ENCODE measurements around the gene CDH4.

CDH4 gene

GRCh38 chr20:61525781-61526431 is 273.8 kb downstream of the CDH4 start:
- Histone ChIP-seq H3K36me3 (ENCODE audit: control insufficient read depth in 5 of 5, insufficient read depth in 5 of 5, low read length in 5 of 5) (no peaks in the 10 kb centered on the region), H3K4me1 (ENCODE audit: control insufficient read depth in 5 of 5, insufficient read depth in 5 of 5, low read length in 5 of 5) (no peaks in the 10 kb centered on the region), H3K9me3 (ENCODE audit: control insufficient read depth in 5 of 5, low read length in 5 of 5) (no peaks in the 10 kb centered on the region), H3K9ac (ENCODE audit: low read length in 5 of 5) (no peak overlapping the region), H3K27ac (ENCODE audit: low read depth, low read length) (no peak overlapping the region), H3K27me3 (ENCODE audit: control insufficient read depth in 5 of 5, insufficient read depth in 4 of 5, low read length in 5 of 5) (peaks cover 5 to 10% (median 8%) of the 10 kb centered on the region in 5 donors), H3K4me3 (ENCODE audit: low read depth in 1 of 5, low read length in 5 of 5) (no peak overlapping the region)

- H3K27ac ChIP-seq (ENCODE audit: low read depth, low read length) = no peak overlapping the region
- no peaks in the 10 kb centered on the region for H3K9me3 ChIP-seq (ENCODE audit: control insufficient read depth in 5 of 5, low read length in 5 of 5)
- H3K4me1 ChIP-seq (ENCODE audit: control insufficient read depth in 5 of 5, insufficient read depth in 5 of 5, low read length in 5 of 5) = no peaks in the 10 kb centered on the region
- no peak overlapping the region for H3K9ac ChIP-seq (ENCODE audit: low read length in 5 of 5)
- H3K27me3 ChIP-seq (ENCODE audit: control insufficient read depth in 5 of 5, insufficient read depth in 4 of 5, low read length in 5 of 5) = peaks cover 5 to 10% (median 8%) of the 10 kb centered on the region in 5 donors
- no peaks in the 10 kb centered on the region for H3K36me3 ChIP-seq (ENCODE audit: control insufficient read depth in 5 of 5, insufficient read depth in 5 of 5, low read length in 5 of 5)
- no peak overlapping the region for H3K4me3 ChIP-seq (ENCODE audit: low read depth in 1 of 5, low read length in 5 of 5)
Measured at GRCh38 chr20:61526907-61527306, 274.8 kb downstream of the CDH4 start.

GRCh38 chr20:61527626-61528025 is 275.6 kb downstream of the CDH4 start:
- Histone ChIP-seq H3K4me3 (ENCODE audit: low read depth in 1 of 5, low read length in 5 of 5) (no peak overlapping the region), H3K27ac (ENCODE audit: low read depth, low read length) (no peak overlapping the region), H3K27me3 (ENCODE audit: control insufficient read depth in 5 of 5, insufficient read depth in 4 of 5, low read length in 5 of 5) (peaks cover 5 to 9% (median 8%) of the 10 kb centered on the region in 5 donors), H3K4me1 (ENCODE audit: control insufficient read depth in 5 of 5, insufficient read depth in 5 of 5, low read length in 5 of 5) (no peaks in the 10 kb centered on the region), H3K9me3 (ENCODE audit: control insufficient read depth in 5 of 5, low read length in 5 of 5) (no peaks in the 10 kb centered on the region), H3K36me3 (ENCODE audit: control insufficient read depth in 5 of 5, insufficient read depth in 5 of 5, low read length in 5 of 5) (no peaks in the 10 kb centered on the region), H3K9ac (ENCODE audit: low read length in 5 of 5) (no peak overlapping the region)

GRCh38 chr20:61528591-61528990 is 276.5 kb downstream of the CDH4 start:
- Histone ChIP-seq H3K27me3 (ENCODE audit: control insufficient read depth in 5 of 5, insufficient read depth in 4 of 5, low read length in 5 of 5) (peaks cover 3 to 12% (median 8%) of the 10 kb centered on the region in 5 donors), H3K9me3 (ENCODE audit: control insufficient read depth in 5 of 5, low read length in 5 of 5) (no peaks in the 10 kb centered on the region), H3K36me3 (ENCODE audit: control insufficient read depth in 5 of 5, insufficient read depth in 5 of 5, low read length in 5 of 5) (no peaks in the 10 kb centered on the region), H3K4me3 (ENCODE audit: low read depth in 1 of 5, low read length in 5 of 5) (no peak overlapping the region), H3K27ac (ENCODE audit: low read depth, low read length) (no peak overlapping the region), H3K9ac (ENCODE audit: low read length in 5 of 5) (no peak overlapping the region), H3K4me1 (ENCODE audit: control insufficient read depth in 5 of 5, insufficient read depth in 5 of 5, low read length in 5 of 5) (no peaks in the 10 kb centered on the region)

- Histone ChIP-seq H3K9me3 (ENCODE audit: control insufficient read depth in 5 of 5, low read length in 5 of 5) (no peaks in the 10 kb centered on the region), H3K9ac (ENCODE audit: low read length in 5 of 5) (no peak overlapping the region), H3K27ac (ENCODE audit: low read depth, low read length) (no peak overlapping the region), H3K36me3 (ENCODE audit: control insufficient read depth in 5 of 5, insufficient read depth in 5 of 5, low read length in 5 of 5) (no peaks in the 10 kb centered on the region), H3K4me1 (ENCODE audit: control insufficient read depth in 5 of 5, insufficient read depth in 5 of 5, low read length in 5 of 5) (no peaks in the 10 kb centered on the region), H3K4me3 (ENCODE audit: low read depth in 1 of 5, low read length in 5 of 5) (no peak overlapping the region), H3K27me3 (ENCODE audit: control insufficient read depth in 5 of 5, insufficient read depth in 4 of 5, low read length in 5 of 5) (peaks cover 3 to 12% (median 8%) of the 10 kb centered on the region in 5 donors)
Measured at GRCh38 chr20:61529354-61529753, 277.3 kb downstream of the CDH4 start.

GRCh38 chr20:61531553-61532345 is 279.7 kb downstream of the CDH4 start:
- H3K4me1 ChIP-seq (ENCODE audit: control insufficient read depth in 5 of 5, insufficient read depth in 5 of 5, low read length in 5 of 5) = no peaks in the 10 kb centered on the region
- H3K9ac ChIP-seq (ENCODE audit: low read length in 5 of 5) = no peak overlapping the region
- no peak overlapping the region for H3K4me3 ChIP-seq (ENCODE audit: low read depth in 1 of 5, low read length in 5 of 5)
- H3K27ac ChIP-seq (ENCODE audit: low read depth, low read length) = no peak overlapping the region
- H3K27me3 ChIP-seq (ENCODE audit: control insufficient read depth in 5 of 5, insufficient read depth in 4 of 5, low read length in 5 of 5) = peaks cover 1 to 12% (median 7%) of the 10 kb centered on the region in 5 donors
- H3K36me3 ChIP-seq (ENCODE audit: control insufficient read depth in 5 of 5, insufficient read depth in 5 of 5, low read length in 5 of 5) = no peaks in the 10 kb centered on the region
- H3K9me3 ChIP-seq (ENCODE audit: control insufficient read depth in 5 of 5, low read length in 5 of 5) = no peaks in the 10 kb centered on the region

- H3K36me3 ChIP-seq (ENCODE audit: control insufficient read depth in 5 of 5, insufficient read depth in 5 of 5, low read length in 5 of 5) = no peaks in the 10 kb centered on the region
- H3K9ac ChIP-seq (ENCODE audit: low read length in 5 of 5) = no peak overlapping the region
- no peak overlapping the region for H3K27ac ChIP-seq (ENCODE audit: low read depth, low read length)
- no peaks in the 10 kb centered on the region for H3K4me1 ChIP-seq (ENCODE audit: control insufficient read depth in 5 of 5, insufficient read depth in 5 of 5, low read length in 5 of 5)
- no peaks in the 10 kb centered on the region for H3K9me3 ChIP-seq (ENCODE audit: control insufficient read depth in 5 of 5, low read length in 5 of 5)
- peaks cover 3 to 7% (median 4%) of the 10 kb centered on the region in 5 donors for H3K27me3 ChIP-seq (ENCODE audit: control insufficient read depth in 5 of 5, insufficient read depth in 4 of 5, low read length in 5 of 5)
- H3K4me3 ChIP-seq (ENCODE audit: low read depth in 1 of 5, low read length in 5 of 5) = no peak overlapping the region
Measured at GRCh38 chr20:61532736-61533135, 280.7 kb downstream of the CDH4 start.

- no peak overlapping the region for H3K27ac ChIP-seq (ENCODE audit: low read depth, low read length)
- H3K9me3 ChIP-seq (ENCODE audit: control insufficient read depth in 5 of 5, low read length in 5 of 5) = no peaks in the 10 kb centered on the region
- peaks cover 3 to 7% (median 5%) of the 10 kb centered on the region in 5 donors for H3K27me3 ChIP-seq (ENCODE audit: control insufficient read depth in 5 of 5, insufficient read depth in 4 of 5, low read length in 5 of 5)
Measured at GRCh38 chr20:61533231-61533631, 281.2 kb downstream of the CDH4 start.

GRCh38 chr20:61534346-61534745 is 282.3 kb downstream of the CDH4 start:
- Histone ChIP-seq H3K4me3 (ENCODE audit: low read depth in 1 of 5, low read length in 5 of 5) (no peak overlapping the region), H3K27me3 (ENCODE audit: control insufficient read depth in 5 of 5, insufficient read depth in 4 of 5, low read length in 5 of 5) (peaks cover 3 to 10% (median 6%) of the 10 kb centered on the region in 5 donors), H3K9me3 (ENCODE audit: control insufficient read depth in 5 of 5, low read length in 5 of 5) (no peaks in the 10 kb centered on the region), H3K9ac (ENCODE audit: low read length in 5 of 5) (no peak overlapping the region), H3K27ac (ENCODE audit: low read depth, low read length) (no peak overlapping the region), H3K36me3 (ENCODE audit: control insufficient read depth in 5 of 5, insufficient read depth in 5 of 5, low read length in 5 of 5) (no peaks in the 10 kb centered on the region), H3K4me1 (ENCODE audit: control insufficient read depth in 5 of 5, insufficient read depth in 5 of 5, low read length in 5 of 5) (no peaks in the 10 kb centered on the region)

More at GRCh38 chr20:61533231-61533631, 281.2 kb downstream of the CDH4 start:
- no peaks in the 10 kb centered on the region for H3K36me3 ChIP-seq (ENCODE audit: control insufficient read depth in 5 of 5, insufficient read depth in 5 of 5, low read length in 5 of 5)
- no peaks in the 10 kb centered on the region for H3K4me1 ChIP-seq (ENCODE audit: control insufficient read depth in 5 of 5, insufficient read depth in 5 of 5, low read length in 5 of 5)
- no peak overlapping the region for H3K4me3 ChIP-seq (ENCODE audit: low read depth in 1 of 5, low read length in 5 of 5)
- H3K9ac ChIP-seq (ENCODE audit: low read length in 5 of 5) = no peak overlapping the region

GRCh38 chr20:61535091-61535490 is 283.0 kb downstream of the CDH4 start:
- Histone ChIP-seq H3K4me3 (ENCODE audit: low read depth in 1 of 5, low read length in 5 of 5) (no peak overlapping the region), H3K9me3 (ENCODE audit: control insufficient read depth in 5 of 5, low read length in 5 of 5) (no peaks in the 10 kb centered on the region), H3K27me3 (ENCODE audit: control insufficient read depth in 5 of 5, insufficient read depth in 4 of 5, low read length in 5 of 5) (peaks cover 3 to 10% (median 6%) of the 10 kb centered on the region in 5 donors), H3K27ac (ENCODE audit: low read depth, low read length) (no peak overlapping the region), H3K36me3 (ENCODE audit: control insufficient read depth in 5 of 5, insufficient read depth in 5 of 5, low read length in 5 of 5) (no peaks in the 10 kb centered on the region), H3K9ac (ENCODE audit: low read length in 5 of 5) (no peak overlapping the region), H3K4me1 (ENCODE audit: control insufficient read depth in 5 of 5, insufficient read depth in 5 of 5, low read length in 5 of 5) (no peaks in the 10 kb centered on the region)

Data from subcutaneous abdominal adipose tissue (tissue), 5 donors.